H1 (cell line): ENCODE data around the gene CPXM1. TPM values are rescaled to one million over a fixed set of nuclear protein-coding genes. Genes with fewer than 3 reads are reported as not detected.

Experiments used
- ASH2L ChIP-seq: fragments of 200-600, 300-600 bp; sonication (generic); IDR thresholded peaks from one replicate; pipeline ENCODE4 v1.7.1; 2017; ENCODE audit warnings: low read length
- ZNF274 ChIP-seq: IDR thresholded peaks from 2 replicates; pipeline ENCODE4 v1.7.0; 2012; ENCODE audit warnings: low read length, borderline replicate concordance; ENCODE audit errors: extremely low read depth
- polyA plus RNA-seq, 7 experiments: library from polyadenylated mRNA; depleted of rRNA in 3 of 7; stranded (reverse) in 5 of 7; unstranded in 2 of 7; fragments of >200 nt in 5 of 7; fragments of 200-250 nt in 2 of 7; gene quantifications; 1 replicate in 5 of 7; 2 replicates in 1 of 7; 4 replicates in 1 of 7; pipeline versions ENCODE4 v1.2.1 to v1.2.3, GENCODE V29; 2011 to 2013; ENCODE audit warnings: missing spikeins in 2 of 7, mixed read lengths in 2 of 7
- total RNA-seq: library from RNA; stranded (reverse); fragmentation: NEBNext Ultra II Directional; extraction: Animal tissue kit (Norgen Biotek cat#: 25700); gene quantifications from 2 replicates; pipeline ENCODE4 v1.2.1, GENCODE V29; 2021
- TF ChIP-seq, protein P1 (sequence below): IDR thresholded peaks from 2 replicates; pipeline ENCODE4 v1.6.1; 2012; ENCODE audit warnings: inconsistent platforms
- TF ChIP-seq, protein P2 (sequence below), 3 experiments: IDR thresholded peaks; 1 replicate in 2 of 3; 2 replicates in 1 of 3; pipeline versions ENCODE4 v1.5.1 to v1.6.1; 2011; ENCODE audit warnings: low read length in 3 of 3, mild to moderate bottlenecking in 3 of 3, inconsistent platforms in 2 of 3, low read depth in 1 of 3, moderate library complexity in 1 of 3; ENCODE audit not compliant: insufficient read depth in 1 of 3; ENCODE audit errors: control extremely low read depth in 1 of 3

The CPXM1 gene
- total and polyA plus RNA-seq, 2 of the 8 experiments (the other 6 are each of a cell fraction or from before 2014, with no cell fraction given), result 31.3 to 81.9 TPM

DNA sequence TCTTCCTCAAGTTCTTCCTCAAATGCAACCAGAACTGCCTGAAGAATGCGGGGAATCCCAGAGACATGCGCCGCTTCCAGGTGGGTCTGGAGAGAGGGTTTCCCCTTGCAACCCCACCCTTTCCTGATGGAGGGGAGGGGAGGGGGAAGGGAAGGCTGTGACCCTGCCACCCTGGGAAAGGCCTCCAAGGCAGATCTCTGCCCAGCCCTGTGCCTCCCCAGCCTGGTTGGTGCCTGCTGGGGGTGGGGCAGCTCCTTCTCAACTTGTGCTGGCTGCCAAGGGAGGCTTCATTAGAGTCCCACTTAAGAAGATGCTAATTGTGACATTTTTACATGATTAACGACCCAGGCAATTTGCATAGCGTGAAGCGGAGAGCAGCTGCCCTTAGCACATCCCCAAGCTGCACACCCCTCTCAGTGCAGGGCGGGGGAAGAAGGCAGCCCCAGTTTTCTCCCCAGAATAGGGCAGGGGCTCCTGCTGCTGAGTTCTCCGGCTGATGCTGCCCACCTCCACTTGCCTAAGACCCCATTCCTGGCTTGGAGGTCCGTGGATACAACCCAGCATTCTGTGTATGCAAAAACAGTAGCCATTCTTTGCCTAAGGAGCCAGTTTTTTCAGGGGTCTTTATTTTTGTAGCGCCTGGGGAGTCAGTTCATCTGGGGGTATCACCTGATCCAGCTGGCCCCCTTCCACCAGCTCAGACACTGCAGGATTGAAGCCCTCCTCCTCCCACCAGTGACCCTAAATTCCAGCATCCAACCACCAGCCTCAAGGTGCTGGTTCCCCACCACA is 51.7 kb downstream of the CPXM1 start (continued):
- peak; percentile 19 for TF ChIP-seq ASH2L
- no peak for TF ChIP-seq ZNF274
- TF ChIP-seq, protein P1, sequence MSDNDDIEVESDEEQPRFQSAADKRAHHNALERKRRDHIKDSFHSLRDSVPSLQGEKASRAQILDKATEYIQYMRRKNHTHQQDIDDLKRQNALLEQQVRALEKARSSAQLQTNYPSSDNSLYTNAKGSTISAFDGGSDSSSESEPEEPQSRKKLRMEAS, result no peak; the same call in 1 of the 2 replicates
- TF ChIP-seq, protein P2, sequence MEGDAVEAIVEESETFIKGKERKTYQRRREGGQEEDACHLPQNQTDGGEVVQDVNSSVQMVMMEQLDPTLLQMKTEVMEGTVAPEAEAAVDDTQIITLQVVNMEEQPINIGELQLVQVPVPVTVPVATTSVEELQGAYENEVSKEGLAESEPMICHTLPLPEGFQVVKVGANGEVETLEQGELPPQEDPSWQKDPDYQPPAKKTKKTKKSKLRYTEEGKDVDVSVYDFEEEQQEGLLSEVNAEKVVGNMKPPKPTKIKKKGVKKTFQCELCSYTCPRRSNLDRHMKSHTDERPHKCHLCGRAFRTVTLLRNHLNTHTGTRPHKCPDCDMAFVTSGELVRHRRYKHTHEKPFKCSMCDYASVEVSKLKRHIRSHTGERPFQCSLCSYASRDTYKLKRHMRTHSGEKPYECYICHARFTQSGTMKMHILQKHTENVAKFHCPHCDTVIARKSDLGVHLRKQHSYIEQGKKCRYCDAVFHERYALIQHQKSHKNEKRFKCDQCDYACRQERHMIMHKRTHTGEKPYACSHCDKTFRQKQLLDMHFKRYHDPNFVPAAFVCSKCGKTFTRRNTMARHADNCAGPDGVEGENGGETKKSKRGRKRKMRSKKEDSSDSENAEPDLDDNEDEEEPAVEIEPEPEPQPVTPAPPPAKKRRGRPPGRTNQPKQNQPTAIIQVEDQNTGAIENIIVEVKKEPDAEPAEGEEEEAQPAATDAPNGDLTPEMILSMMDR (IDR thresholded peaks at IDR 0.05; ENCODE audit: control extremely low read depth in 1 of 3, insufficient read depth in 1 of 3, low read depth in 1 of 3, low read length in 3 of 3), result no peak
